Aorta (tissue), 5 donors: ENCODE data around the gene REEP5. TPM values are rescaled to one million over a fixed set of nuclear protein-coding genes. Genes with fewer than 3 reads are reported as not detected.

Experiments used
- ATAC-seq: fragments of 200-7000 bp; cut with Tn5 transposase; one replicate; pipeline ENCODE4 v1.9.1; 2022; ENCODE audit warnings: moderate library complexity; ENCODE audit not compliant: low FRiP score
- DNase-seq, 2 donors: peaks; one replicate each; pipeline ENCODE4 v3.0.0-alpha.2; 2020
- H3K27ac ChIP-seq, 2 donors: one replicate each; pipeline ENCODE4 v1.5.1; 2013; ENCODE audit warnings: low read length in 2 of 2, mild to moderate bottlenecking in 2 of 2, moderate library complexity in 2 of 2, control low read depth in 1 of 2, inconsistent platforms in 1 of 2, low read depth in 1 of 2
- H3K27me3 ChIP-seq, 2 donors: one replicate each; pipeline ENCODE4 v1.6.1; 2013; ENCODE audit warnings: control low read depth in 1 of 2, low read length in 1 of 2, mild to moderate bottlenecking in 1 of 2, moderate library complexity in 1 of 2; ENCODE audit not compliant: insufficient read depth in 2 of 2, control insufficient read depth in 1 of 2
- H3K36me3 ChIP-seq, 2 donors: one replicate each; pipeline ENCODE4 v1.6.1; 2013; ENCODE audit warnings: control low read depth in 1 of 2, low read length in 1 of 2, mild to moderate bottlenecking in 1 of 2; ENCODE audit not compliant: insufficient read depth in 2 of 2, control insufficient read depth in 1 of 2
- H3K4me1 ChIP-seq, 2 donors: one replicate each; pipeline ENCODE4 v1.6.1; 2013; ENCODE audit warnings: low read length in 2 of 2, control low read depth in 1 of 2, mild to moderate bottlenecking in 1 of 2, moderate library complexity in 1 of 2; ENCODE audit not compliant: insufficient read depth in 2 of 2, control insufficient read depth in 1 of 2
- H3K4me3 ChIP-seq, 2 donors: one replicate each; pipeline ENCODE4 v1.5.1; 2013; ENCODE audit warnings: low read length in 2 of 2, control low read depth in 1 of 2, mild to moderate bottlenecking in 1 of 2
- H3K9me3 ChIP-seq: one replicate; pipeline ENCODE4 v1.6.1; 2013; ENCODE audit warnings: mild to moderate bottlenecking, low read length; ENCODE audit not compliant: control insufficient read depth
- WGBS, 2 donors: extraction: QIAGEN DNeasy Blood & Tissue Kit; methylation state at CpG; one replicate each; pipeline ENCODE4 v1.1.7; 2013; 5-methylcytosine and 5-hydroxymethylcytosine counted together
- intact Hi-C, 2 donors: fragments of 100-400 bp; cut with DNase I; formaldehyde crosslinking; loops; one replicate each; pipeline versions ENCODE4 v1.14.2 to v1.15.0; 2022
- polyA plus RNA-seq, 2 donors: library from polyadenylated mRNA; stranded (reverse); fragments of 200-250 nt; gene quantifications; one replicate each; pipeline ENCODE4 v1.2.3, GENCODE V29; 2013
- total RNA-seq, 2 donors: library from RNA; stranded (reverse); fragmentation: NEBNext Ultra II Directional; extraction: Animal tissue kit (Norgen Biotek cat#: 25700); gene quantifications; one replicate each; pipeline ENCODE4 v1.2.1, GENCODE V29; 2021
- donor health status: healthy with polysubstance abuse.
- donor health status: Bipolar disorder and iron deficiency.
- donor health status: DM: no; HTN: no; CAD: no.
- donor health status: DM: no; HTN: no; CAD: no.
- donor health status: DM: yes; HTN: yes; CAD: no.

The REEP5 gene
- total and polyA plus RNA-seq, 4 donors, result 74.4 to 88.5 (median 80.0) TPM

GRCh38 chr5:112938286-112938685 lies 16.3 kb upstream of the REEP5 start:
- Histone ChIP-seq H3K4me3 (no peak overlapping the region), H3K4me1 (no peaks in the 10 kb centered on the region), H3K27me3 (no peaks in the 10 kb centered on the region), H3K27ac (no peak overlapping the region), H3K36me3 (no peaks in the 10 kb centered on the region), H3K9me3 (no peaks in the 10 kb centered on the region)
- DNase-seq (no peak), ATAC-seq (no peak)
- 84 to 88% methylated on average over 8 of the region's 8 CpGs for WGBS, 2 donors
- intact Hi-C loops, result no loop called here

- H3K27ac ChIP-seq, result no peak overlapping the region
- whole genome bisulfite sequencing, 2 donors, result 61 to 62% methylated on average over 5 of the region's 5 CpGs
Observed at GRCh38 chr5:112935675-112936074, 13.6 kb upstream of the REEP5 start.

GRCh38 chr5:112934366-112934663 lies 12.3 kb upstream of the REEP5 start:
- no peak overlapping the region for H3K4me3 ChIP-seq
- H3K27ac ChIP-seq, result no peak overlapping the region
- no peak for ATAC-seq
- no peaks in the 10 kb centered on the region for H3K9me3 ChIP-seq
- intact Hi-C loops, result no loop called here
- H3K4me1 ChIP-seq, result no peaks in the 10 kb centered on the region
- no peaks in the 10 kb centered on the region for H3K27me3 ChIP-seq
- DNase-seq, result no peak
- H3K36me3 ChIP-seq, result no peaks in the 10 kb centered on the region

More at GRCh38 chr5:112935675-112936074, 13.6 kb upstream of the REEP5 start:
- H3K9me3 ChIP-seq, result no peaks in the 10 kb centered on the region
- DNase-seq, result no peak
- intact Hi-C loops, result no loop called here
- no peak for ATAC-seq
- H3K4me3 ChIP-seq, result no peak overlapping the region
- no peaks in the 10 kb centered on the region for H3K36me3 ChIP-seq
- H3K4me1 ChIP-seq, result no peaks in the 10 kb centered on the region
- no peaks in the 10 kb centered on the region for H3K27me3 ChIP-seq

- DNase-seq (no peak), ATAC-seq (no peak)
- no peaks in the 10 kb centered on the region for H3K4me1 ChIP-seq
- H3K4me3 ChIP-seq, result no peak overlapping the region
- H3K27me3 ChIP-seq, result no peaks in the 10 kb centered on the region
- intact Hi-C loops, result no loop called here
- H3K36me3 ChIP-seq, result no peaks in the 10 kb centered on the region
- no peak overlapping the region for H3K27ac ChIP-seq
- no peaks in the 10 kb centered on the region for H3K9me3 ChIP-seq
- WGBS, 2 donors, result 90 to 94% methylated on average over 1 of the region's 1 CpG
Observed at GRCh38 chr5:112933651-112934365, 11.8 kb upstream of the REEP5 start.

- no peaks in the 10 kb centered on the region for H3K9me3 ChIP-seq
- intact Hi-C loops, result no loop called here
- ATAC-seq (no peak), DNase-seq (no peak)
- H3K27ac ChIP-seq, result no peak overlapping the region
- WGBS, 2 donors, result 73 to 81% methylated on average over 1 of the region's 1 CpG
- H3K27me3 ChIP-seq, result no peaks in the 10 kb centered on the region
- no peaks in the 10 kb centered on the region for H3K4me1 ChIP-seq
- no peaks in the 10 kb centered on the region for H3K36me3 ChIP-seq
- no peak overlapping the region for H3K4me3 ChIP-seq
Observed at GRCh38 chr5:112933105-112933504, 11.1 kb upstream of the REEP5 start.

- no peaks in the 10 kb centered on the region for H3K36me3 ChIP-seq
- H3K4me3 ChIP-seq, result no peak overlapping the region
- H3K27ac ChIP-seq, result no peak overlapping the region
- ATAC-seq (no peak), DNase-seq (no peak)
- no peaks in the 10 kb centered on the region for H3K4me1 ChIP-seq
- no peaks in the 10 kb centered on the region for H3K9me3 ChIP-seq
- intact Hi-C loops, result no loop called here
- WGBS, 2 donors, result 50 to 61% methylated on average over 2 of the region's 2 CpGs
- no peaks in the 10 kb centered on the region for H3K27me3 ChIP-seq
Observed at GRCh38 chr5:112931473-112931872, 9.4 kb upstream of the REEP5 start.

- ATAC-seq, result no peak
- Histone ChIP-seq H3K27ac (no peak overlapping the region), H3K4me1 (no peaks in the 10 kb centered on the region), H3K27me3 (no peaks in the 10 kb centered on the region), H3K9me3 (no peaks in the 10 kb centered on the region), H3K36me3 (no peaks in the 10 kb centered on the region), H3K4me3 (no peak overlapping the region)
- WGBS, 2 donors, result 88% methylated on average over 1 of the region's 1 CpG; no CpG with 5 or more reads in 1 of the 2 donors
- DNase-seq, result no peak
- intact Hi-C loops, result no loop called here
Observed at GRCh38 chr5:112930082-112930344, 8.0 kb upstream of the REEP5 start.

GRCh38 chr5:112929336-112930081 lies 7.5 kb upstream of the REEP5 start:
- no peak overlapping the region for H3K4me3 ChIP-seq
- 91 to 95% methylated on average over 4 of the region's 4 CpGs for WGBS, 2 donors
- ATAC-seq (no peak), DNase-seq (no peak)
- H3K27ac ChIP-seq, result no peak overlapping the region
- no peaks in the 10 kb centered on the region for H3K27me3 ChIP-seq
- intact Hi-C loops, result no loop called here
- H3K4me1 ChIP-seq, result no peaks in the 10 kb centered on the region
- H3K36me3 ChIP-seq, result no peaks in the 10 kb centered on the region
- no peaks in the 10 kb centered on the region for H3K9me3 ChIP-seq

- no peaks in the 10 kb centered on the region for H3K4me1 ChIP-seq
Observed at GRCh38 chr5:112923988-112924387, 2.0 kb upstream of the REEP5 start.

More at GRCh38 chr5:112923988-112924387, 2.0 kb upstream of the REEP5 start:
- no peaks in the 10 kb centered on the region for H3K9me3 ChIP-seq
- DNase-seq (no peak), ATAC-seq (no peak)
- H3K36me3 ChIP-seq, result no peaks in the 10 kb centered on the region
- 95 to 96% methylated on average over 6 of the region's 6 CpGs for WGBS, 2 donors
- H3K4me3 ChIP-seq, result no peak overlapping the region
- intact Hi-C loops, result loop anchor here (5.0 kb wide), 2 partner anchors 38 to 53 kb away; partner anchors contain the start of gene DCP2 (in 1 of the 2)
- no peak overlapping the region for H3K27ac ChIP-seq
- H3K27me3 ChIP-seq, result no peaks in the 10 kb centered on the region
